Left renal pelvis (tissue), 4 donors: ENCODE measurements around the gene PPL. TPM values are rescaled to one million over a fixed set of nuclear protein-coding genes. Genes with fewer than 3 reads are reported as not detected.
A peak's percentile ranks its signal among the peaks of the same experiment; 100 is the strongest.
"Not testable (repeated sequence)": the region's sequence is repeated elsewhere in the genome, so short reads cannot be mapped to it uniquely, and the experiment has no call there.

ENCODE experiments used
- DNase-seq, 4 donors: peaks; one replicate each; pipeline ENCODE4 v3.0.0-alpha.2; 2013; ENCODE audit warnings: low read depth in 4 of 4, low spot score in 3 of 4
- polyA plus RNA-seq, 4 donors: library from polyadenylated mRNA; unstranded; fragments of 120-200 nt; gene quantifications; one replicate each; pipeline ENCODE4 v1.2.1, GENCODE V29; 2013; ENCODE audit not compliant: insufficient read length in 4 of 4

Gene PPL
- polyA plus RNA-seq, 4 donors = 3.7 to 40.1 (median 28.3) TPM

DNA sequence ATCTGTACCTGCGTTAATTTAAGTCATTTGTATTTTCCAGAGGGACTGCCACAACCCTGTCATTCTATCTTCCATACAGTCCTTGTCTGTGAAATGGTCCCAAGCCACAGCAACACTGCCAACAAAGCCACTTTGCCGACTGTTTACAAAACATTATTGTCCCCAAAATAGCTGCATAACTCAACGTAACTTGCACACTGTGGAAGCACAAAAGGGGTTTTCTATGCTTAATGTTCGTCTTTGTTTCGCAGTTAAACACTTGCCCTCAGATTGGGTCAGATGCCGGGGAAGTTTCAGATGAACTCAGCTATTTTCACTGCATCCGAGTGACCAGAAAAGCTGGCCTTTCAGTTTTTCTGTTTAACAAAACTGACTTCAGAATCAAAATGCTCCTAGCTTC lies 25.8 kb upstream of the PPL start:
- no peak for DNase-seq

DNA sequence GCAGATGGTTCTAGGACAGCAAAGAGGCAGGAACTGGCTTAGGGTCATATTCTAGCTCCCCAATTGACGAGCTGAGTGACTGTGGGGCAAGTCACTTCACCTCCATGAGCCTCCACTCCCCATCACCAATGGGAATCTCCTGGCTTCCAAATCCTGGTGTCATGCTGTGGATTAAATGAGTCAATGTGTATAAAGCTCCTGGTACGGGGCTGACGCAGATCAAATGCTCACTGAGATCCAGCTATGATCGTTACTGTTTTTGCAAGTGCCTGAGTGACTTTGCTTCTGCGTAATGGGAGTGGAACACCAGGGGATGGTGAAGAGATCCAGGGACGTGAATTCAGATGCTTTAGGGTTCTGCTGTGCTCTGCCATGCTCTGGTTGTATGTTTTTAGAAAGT lies 23.6 kb upstream of the PPL start:
- DNase-seq = no peak

DNA sequence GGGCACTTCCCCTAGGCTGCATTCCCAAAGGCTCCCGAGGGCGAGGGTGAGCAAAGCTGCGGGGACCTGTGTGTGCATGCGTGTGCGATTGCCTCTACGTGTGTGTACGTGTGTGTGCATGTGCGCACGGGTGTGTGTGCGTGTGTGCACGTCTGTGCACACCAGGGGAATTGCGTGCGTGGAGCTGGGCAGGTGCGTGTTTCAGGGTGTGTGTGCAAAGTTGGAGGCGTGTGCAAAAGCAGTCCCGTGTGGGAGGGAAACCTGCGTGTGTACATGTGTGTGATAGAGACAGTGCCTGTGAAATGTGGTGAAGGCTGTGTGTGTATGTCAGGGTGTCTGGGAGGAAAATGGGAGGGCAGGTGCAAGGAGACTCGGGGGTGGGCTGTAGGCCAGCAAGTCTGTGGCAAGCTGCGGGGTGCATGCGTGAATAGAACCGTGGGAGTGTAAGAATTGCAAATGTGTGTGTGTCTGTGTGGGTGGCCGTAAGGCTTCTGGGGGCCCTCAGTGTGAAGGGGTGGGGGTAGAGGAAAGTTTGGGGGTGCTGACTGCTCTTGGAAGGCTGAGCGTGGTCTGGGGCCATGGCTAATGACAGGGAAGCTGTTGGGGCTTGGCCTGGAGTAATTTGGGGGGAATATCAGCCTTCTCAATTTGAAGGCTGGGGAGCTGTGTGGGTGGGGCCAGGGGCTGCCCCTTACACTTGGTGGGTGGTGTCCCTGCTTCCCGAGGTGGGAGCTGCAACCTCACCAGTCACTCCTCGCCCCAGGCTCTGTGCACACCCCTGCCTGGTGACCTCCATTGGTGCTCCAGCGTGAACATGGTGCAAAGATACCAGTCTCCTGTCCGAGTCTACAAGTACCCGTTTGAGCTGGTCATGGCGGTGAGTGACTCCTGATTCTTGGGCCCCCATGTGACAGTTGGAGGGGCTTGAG lies 21.8 kb upstream of the PPL start:
- no peak for DNase-seq

- DNase-seq = peak; percentile 79 to 93 (median 91)
Observed at GRCh38 chr16:4957720-4958509, 21.0 kb upstream of the PPL start, which contains the start of gene SEC14L5. Gene SEC14L5 (plus strand): TSS chr16:4958330. CDS start chr16:4959324, 994 bp downstream.

- DNase-seq = no peak
Observed at GRCh38 chr16:4957420-4957719, 20.4 kb upstream of the PPL start.

DNA sequence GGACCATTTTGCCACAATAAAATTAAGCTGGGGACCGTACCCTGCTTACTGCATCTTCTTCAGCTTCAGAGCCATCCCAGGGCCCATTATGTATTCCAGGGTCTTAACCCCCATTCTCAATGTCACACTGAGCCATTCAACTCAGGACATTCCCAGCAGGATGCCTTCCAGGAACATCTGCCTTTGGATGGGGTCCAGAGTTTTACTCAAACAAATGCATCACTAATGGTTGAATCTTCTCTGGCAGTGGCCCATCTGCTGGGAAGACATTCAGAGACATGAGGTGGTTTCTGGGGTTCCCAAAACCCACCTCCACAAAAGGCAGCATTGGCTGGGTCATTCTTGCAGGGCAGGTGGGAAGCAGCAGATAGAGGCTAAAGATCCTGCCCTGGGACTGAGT lies 17.8 kb upstream of the PPL start:
- no peak for DNase-seq

DNA sequence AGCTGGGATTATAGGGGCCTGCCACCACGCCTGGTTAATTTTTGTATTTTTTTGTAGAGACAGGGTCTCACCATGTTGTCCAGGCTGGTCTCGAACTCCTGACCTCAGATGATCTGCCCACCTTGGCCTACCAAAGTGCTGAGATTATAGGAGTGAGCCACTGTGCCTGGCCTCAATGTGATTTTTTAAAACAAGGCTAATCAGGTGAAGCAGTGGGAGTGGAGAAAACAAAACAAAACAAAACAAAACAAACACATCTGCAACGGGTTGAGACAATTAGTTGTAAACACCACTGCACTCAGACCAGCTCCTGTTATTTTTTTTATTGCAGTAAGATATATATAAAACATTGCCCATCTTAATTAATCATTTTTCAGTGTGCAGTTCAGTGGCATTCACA lies 14.6 kb upstream of the PPL start:
- not testable (repeated sequence) for DNase-seq

- DNase-seq = no peak
Observed at GRCh38 chr16:4949986-4950385, 13.0 kb upstream of the PPL start.

- no peak for DNase-seq
Observed at GRCh38 chr16:4948903-4949766, 12.2 kb upstream of the PPL start.

- no peak for DNase-seq
Observed at GRCh38 chr16:4947722-4948503, 11.0 kb upstream of the PPL start.

DNA sequence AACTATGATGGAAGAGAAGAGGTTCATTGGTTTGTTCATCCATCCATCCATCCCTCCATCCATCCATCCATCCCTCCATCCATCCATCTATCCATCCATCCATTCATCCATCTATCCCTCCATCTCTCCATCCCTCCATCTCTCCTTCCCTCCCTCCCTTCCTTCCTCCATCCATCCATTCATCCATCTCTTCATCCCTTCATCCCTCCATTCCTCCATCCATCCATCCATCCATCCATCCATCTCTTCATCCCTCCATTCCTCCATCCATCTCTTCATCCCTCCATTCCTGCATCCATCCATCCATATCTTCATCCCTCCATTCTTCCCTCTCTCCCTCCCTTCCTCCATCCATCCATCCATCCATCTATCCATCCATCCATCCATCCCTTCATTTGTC lies 10.0 kb upstream of the PPL start:
- DNase-seq = no peak

GRCh38 chr16:4945560-4946502 lies 8.9 kb upstream of the PPL start:
- no peak for DNase-seq

- peak in 1 of 4 donors; percentile 66 for DNase-seq
Observed at GRCh38 chr16:4944333-4945281, 7.7 kb upstream of the PPL start.

- no peak for DNase-seq
Observed at GRCh38 chr16:4942481-4942880, 5.5 kb upstream of the PPL start.

GRCh38 chr16:4940719-4941118 lies 3.8 kb upstream of the PPL start:
- DNase-seq = no peak

- DNase-seq = no peak
Observed at GRCh38 chr16:4938683-4939030, 1.7 kb upstream of the PPL start.

- no peak for DNase-seq
Observed at GRCh38 chr16:4937782-4938682, 1.1 kb upstream of the PPL start.
